Measurements from ENCODE around the gene CASK.

The CASK gene

DNA sequence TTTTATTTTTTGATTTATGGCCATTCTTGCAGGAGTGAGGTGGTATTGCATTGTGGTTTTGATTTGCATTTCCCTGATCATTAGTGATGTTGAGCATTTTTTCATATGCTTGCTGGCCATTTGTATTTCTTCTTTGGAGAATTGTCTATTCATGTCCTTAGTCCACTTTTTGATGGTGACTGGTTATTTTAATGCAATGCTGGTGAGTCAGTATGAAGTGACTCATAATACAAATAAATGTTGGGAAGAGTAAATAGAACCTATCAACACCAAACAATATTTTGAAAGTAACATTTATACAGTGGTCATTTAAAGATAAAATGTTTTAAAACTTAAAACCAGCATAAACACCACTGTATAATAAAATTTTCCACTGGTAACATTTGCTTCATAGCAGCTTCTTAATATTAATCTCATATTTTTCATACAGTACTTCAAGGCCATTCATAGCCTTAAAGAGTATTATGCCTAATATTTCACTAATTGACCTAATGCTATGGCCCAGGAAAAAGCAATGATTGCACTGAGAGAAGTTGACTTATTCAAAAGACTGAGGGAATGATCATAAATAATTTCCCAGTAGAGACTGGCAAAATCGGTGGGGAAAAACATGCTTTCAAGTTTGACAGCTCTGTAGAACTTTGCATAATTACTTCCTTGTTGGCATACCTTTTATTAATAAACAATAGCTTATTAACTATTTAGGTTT, 33.9 kb downstream of the CASK start:
- TF ChIP-seq, protein P1, sequence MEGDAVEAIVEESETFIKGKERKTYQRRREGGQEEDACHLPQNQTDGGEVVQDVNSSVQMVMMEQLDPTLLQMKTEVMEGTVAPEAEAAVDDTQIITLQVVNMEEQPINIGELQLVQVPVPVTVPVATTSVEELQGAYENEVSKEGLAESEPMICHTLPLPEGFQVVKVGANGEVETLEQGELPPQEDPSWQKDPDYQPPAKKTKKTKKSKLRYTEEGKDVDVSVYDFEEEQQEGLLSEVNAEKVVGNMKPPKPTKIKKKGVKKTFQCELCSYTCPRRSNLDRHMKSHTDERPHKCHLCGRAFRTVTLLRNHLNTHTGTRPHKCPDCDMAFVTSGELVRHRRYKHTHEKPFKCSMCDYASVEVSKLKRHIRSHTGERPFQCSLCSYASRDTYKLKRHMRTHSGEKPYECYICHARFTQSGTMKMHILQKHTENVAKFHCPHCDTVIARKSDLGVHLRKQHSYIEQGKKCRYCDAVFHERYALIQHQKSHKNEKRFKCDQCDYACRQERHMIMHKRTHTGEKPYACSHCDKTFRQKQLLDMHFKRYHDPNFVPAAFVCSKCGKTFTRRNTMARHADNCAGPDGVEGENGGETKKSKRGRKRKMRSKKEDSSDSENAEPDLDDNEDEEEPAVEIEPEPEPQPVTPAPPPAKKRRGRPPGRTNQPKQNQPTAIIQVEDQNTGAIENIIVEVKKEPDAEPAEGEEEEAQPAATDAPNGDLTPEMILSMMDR (IDR thresholded peaks at IDR 0.05; ENCODE audit: borderline replicate concordance, insufficient read depth, low read depth, low read length), result no peak
- H3K4me3 ChIP-seq (ENCODE audit: low read depth, low read length), result no peak overlapping the region

DNA sequence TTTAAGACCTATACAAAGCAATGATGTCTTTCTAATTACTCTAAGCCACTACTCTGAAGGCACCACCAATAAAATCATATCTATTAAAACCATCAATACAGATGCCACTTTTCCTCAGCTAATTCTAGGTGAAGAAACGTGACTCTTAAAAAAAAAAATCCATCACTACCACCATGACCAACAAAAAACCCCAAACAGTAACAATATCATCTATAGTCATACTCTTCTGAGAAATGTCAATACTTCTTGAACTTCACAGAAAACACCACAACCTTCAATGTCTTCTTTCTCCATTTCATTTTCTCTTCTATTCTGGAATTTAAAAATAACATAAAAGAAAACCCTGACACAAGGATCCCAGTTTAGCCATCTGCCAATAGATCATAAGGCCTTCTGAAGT, 35.7 kb downstream of the CASK start:
- TF ChIP-seq, protein P1 (IDR thresholded peaks at IDR 0.05; ENCODE audit: borderline replicate concordance, insufficient read depth, low read depth, low read length), result no peak
- no peak overlapping the region for H3K4me3 ChIP-seq (ENCODE audit: low read depth, low read length)

DNA sequence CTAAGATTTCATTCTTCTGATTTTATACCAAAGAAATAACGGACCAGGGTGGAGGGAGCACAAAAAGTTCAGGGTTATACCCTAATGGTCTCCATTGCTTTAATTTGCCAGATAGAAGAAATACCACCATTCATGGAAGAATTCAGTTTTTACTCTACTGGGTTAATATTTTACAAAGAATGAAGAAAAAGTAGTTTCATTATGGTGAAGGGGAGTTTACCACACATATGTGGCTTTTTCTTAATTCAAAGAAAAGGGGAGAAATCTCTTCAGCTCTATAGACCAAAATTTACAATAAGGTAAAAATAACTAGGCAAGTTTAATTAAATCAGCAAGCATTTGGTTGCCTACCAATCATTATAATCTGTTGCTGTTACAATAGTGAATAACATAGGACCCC, 37.6 kb downstream of the CASK start:
- no peak overlapping the region for H3K4me3 ChIP-seq (ENCODE audit: low read depth, low read length)
- TF ChIP-seq, protein P1 (IDR thresholded peaks at IDR 0.05; ENCODE audit: borderline replicate concordance, insufficient read depth, low read depth, low read length), result no peak

DNA sequence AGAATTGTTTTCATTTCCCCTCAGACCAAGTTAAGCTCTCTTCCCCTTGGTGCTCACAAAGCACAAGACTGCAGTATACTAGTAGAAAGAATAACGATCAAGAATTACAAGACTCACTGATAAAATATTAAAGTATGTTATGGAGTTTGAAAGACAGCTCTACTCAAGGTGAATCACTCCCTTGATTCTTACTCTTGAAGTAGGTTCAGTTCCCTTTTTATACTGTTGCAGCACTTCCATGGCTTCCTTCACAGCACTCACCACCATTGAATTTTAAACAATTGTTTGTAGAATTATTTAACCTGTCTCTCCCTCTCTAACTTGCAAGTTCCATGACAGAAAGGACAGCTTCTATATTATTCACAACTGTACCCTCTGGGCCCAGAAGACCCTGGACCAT, 42.2 kb downstream of the CASK start:
- no peak overlapping the region for H3K4me3 ChIP-seq (ENCODE audit: low read depth, low read length)
- TF ChIP-seq, protein P1 (IDR thresholded peaks at IDR 0.05; ENCODE audit: borderline replicate concordance, insufficient read depth, low read depth, low read length), result no peak

DNA sequence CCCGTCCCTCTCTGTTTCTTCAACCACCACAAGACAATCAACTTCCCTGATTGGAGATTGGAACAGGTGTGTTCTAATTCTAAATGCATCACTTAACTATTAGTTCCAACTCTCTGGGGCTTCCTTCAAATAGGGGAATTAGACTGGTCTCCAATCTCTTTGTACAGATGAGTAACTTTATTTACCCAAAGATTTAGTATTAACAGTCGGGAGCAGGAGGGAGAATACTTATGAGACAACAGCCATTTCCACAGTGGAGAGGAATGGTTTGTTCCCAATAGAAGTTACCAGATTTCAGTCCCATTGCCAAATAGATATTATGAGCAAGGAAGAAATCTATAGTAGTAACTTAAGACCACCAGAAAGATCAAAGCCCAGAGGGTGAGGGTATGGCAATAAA, 46.2 kb downstream of the CASK start:
- no peak overlapping the region for H3K4me3 ChIP-seq (ENCODE audit: low read depth, low read length)
- TF ChIP-seq, protein P1 (IDR thresholded peaks at IDR 0.05; ENCODE audit: borderline replicate concordance, insufficient read depth, low read depth, low read length), result no peak

DNA sequence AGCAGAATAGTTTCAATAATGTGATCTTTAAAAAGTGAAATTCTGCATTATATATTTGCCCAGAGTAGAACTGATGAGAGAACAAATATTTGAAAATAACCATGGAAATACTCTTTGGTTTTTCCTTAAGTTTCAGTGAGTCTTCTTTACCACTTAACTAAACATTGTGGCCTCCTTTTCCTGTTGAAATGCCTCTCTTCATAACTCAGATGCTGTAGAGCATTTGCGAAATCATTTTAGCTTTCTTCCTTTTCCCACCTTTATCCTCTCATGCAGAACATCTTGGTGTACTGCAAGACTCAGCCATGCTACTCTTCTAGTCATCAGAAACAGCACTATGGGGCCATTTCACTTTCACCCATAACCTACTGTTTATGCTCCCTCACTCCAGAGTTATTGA, 48.2 kb downstream of the CASK start:
- TF ChIP-seq, protein P1 (IDR thresholded peaks at IDR 0.05; ENCODE audit: borderline replicate concordance, insufficient read depth, low read depth, low read length), result no peak

DNA sequence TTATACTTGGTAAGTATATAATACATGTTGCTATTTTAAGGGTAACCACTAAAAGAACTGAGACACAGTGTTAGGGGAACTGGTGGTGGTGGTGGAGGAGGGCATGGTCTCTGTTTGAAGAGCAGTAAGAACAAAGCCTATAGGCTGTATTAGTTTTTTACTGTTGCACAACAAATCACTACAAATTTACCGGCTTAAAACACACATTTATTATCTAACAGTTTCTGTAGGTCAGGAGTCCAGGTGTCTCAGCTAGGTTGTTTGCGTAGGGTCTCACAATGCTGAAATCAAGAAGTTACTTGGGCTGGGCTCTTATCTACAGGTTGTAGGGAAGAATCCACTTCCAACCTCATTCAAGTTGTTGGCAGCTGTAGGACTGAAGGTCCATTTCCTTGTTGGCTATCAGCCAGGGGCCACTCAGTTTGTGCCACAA, 52.6 kb downstream of the CASK start:
- no peak overlapping the region for H3K4me3 ChIP-seq (ENCODE audit: low read depth, low read length)
- TF ChIP-seq, protein P1 (IDR thresholded peaks at IDR 0.05; ENCODE audit: borderline replicate concordance, insufficient read depth, low read depth, low read length), result no peak

More for the DNA sequence above, 48.2 kb downstream of the CASK start:
- no peak overlapping the region for H3K4me3 ChIP-seq (ENCODE audit: low read depth, low read length)

Data from GM12875 (cell line).